Stimulated activated CD8-positive, alpha-beta memory T cell treated with anti-CD3 and anti-CD28 coated beads, Interleukin-15, amount 100 ng/mL, for 24 hours (primary cell): ENCODE data around the gene NUP37.
A peak's percentile ranks its signal among the peaks of the same experiment; 100 is the strongest.
"Not testable (repeated sequence)": the region's sequence is repeated elsewhere in the genome, so short reads cannot be mapped to it uniquely, and the experiment has no call there.

Source experiments
- DNase-seq: peaks from one replicate; pipeline ENCODE4 v3.0.0-alpha.2; 2020; ENCODE audit warnings: low read depth

Gene NUP37

DNA sequence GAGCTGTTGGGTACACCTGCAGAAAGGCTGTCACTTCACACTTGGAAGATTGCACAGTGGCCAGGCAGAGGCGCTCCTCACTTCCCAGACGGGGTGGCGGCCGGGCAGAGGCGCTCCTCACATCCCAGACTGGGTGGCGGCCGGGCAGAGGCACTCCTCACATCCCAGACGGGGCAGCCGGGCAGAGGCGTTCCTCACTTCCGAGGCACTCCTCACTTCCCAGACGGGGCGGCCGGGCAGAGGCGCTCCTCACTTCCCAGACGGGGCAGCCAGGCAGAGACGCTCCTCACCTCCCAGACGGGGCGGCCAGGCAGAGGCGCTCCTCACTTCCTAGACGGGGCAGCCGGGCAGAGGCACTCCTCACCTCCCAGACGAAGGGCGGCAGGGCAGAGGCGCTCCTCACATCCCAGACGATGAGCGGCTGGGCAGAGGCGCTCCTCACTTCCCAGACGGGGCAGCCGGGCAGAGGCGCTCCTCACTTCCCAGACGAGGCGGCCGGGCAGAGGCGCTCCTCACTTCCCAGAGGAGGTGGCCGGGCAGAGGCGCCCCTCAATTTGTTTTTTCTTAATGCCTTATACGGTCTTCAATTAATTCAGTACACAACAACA is 30.6 kb downstream of the NUP37 start:
- not testable (repeated sequence) for DNase-seq

DNA sequence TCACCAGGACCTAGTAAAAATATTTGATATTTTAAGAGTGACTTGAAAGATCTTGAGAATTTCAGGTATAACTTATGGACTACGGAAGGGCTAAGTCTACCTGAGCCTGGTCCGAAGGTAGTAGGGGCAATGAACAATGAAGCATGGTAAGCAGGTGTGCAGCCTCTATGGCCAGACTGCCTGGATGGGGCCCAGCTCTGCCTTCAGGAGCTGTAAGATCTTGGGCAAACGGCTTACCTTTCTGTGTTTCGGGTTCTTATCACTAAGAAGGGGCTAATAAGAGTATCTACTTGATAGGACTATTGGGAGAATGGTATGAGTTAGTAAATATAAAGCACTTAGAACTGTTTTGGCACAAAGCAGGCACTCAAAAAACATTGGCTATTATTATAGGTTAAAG is 39.1 kb downstream of the NUP37 start:
- no peak for DNase-seq

DNA sequence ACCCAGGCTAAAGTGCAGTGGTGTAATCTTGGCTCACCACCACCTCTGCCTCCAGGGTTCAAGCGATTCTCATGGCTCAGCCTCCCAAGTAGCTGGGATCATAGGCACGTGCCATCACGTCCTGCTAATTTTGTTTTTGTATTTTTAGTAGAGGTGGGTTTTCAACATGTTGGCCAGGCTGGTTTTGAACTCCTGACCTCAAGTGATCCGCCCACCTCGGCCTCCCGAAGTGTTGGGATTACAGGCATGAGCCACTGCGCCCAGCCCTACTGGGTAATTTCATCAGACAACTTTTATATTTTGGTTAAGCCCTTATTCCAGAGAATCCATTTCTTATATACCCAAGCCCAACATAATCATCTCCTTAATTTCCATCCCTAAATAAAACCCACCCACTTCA is 47.8 kb downstream of the NUP37 start:
- DNase-seq: not testable (repeated sequence)

DNA sequence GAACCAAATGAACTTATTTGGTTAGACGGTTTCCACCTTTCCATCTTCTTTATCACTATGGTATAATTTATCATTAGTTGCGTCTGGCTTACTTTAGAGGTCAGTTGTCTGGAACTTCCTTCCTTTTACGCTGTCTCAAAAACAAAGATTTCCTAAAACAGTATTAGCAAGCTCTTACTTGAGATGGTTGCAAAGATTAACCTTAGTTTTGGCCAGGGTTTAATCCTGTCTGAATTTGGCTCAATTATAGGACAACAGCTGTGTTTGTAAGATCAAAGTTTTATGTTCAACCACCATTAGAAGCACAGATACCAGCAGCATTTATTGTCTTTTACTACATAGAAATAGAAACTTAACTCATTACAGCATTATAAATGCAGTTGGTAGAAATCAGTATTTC is 50.2 kb downstream of the NUP37 start:
- no peak for DNase-seq

DNA sequence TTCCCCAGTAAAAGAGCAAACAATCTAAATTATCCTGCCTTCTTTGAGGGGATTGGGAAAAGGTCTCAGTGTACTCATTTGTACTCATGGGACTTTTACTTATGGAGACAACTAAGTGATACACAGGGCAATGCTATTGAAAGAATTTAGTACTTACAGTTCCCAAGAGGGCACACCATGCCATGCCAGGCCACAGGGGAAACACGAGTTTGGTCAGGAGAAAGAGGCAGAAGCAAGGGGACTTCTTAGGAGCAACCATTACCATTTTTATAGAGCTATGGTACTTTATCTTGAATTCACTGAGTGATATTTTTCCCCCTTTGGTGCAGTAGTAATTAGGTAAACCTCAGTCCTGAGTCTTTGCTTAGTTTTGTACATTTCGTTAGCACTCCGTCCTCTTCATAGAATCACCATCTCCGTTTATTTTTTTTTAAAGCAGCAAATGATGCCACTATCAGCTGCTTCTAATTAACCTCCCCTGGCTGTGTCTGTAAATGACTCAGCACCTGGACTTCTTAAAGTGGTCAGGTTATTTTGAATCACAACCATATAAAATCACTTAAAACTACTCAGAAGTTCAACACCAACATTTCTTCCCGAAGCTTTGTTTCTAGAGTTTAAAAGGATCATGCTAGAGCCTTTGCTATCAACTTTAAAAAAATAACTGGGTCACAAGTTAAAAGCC is 52.2 kb downstream of the NUP37 start:
- no peak for DNase-seq

DNA sequence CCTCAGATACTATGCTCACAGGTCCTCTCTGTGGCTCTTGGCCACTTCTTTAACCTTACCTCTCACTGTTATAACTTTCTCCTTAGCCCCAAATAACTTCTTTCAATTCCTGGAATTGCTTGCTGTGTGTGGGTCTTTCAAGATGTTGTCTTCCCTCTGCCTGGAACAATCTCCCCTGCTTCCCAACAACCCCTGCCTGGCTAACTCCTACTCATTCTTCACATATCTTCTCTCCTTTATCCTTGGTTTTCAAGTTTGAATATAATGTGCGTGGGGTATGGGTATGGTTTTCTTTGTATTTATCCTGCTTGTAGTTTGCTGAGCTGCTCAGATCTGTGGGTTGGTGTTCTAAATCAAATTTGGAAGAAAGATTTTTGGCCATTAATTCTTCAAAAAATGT is 55.4 kb downstream of the NUP37 start:
- no peak for DNase-seq

DNA sequence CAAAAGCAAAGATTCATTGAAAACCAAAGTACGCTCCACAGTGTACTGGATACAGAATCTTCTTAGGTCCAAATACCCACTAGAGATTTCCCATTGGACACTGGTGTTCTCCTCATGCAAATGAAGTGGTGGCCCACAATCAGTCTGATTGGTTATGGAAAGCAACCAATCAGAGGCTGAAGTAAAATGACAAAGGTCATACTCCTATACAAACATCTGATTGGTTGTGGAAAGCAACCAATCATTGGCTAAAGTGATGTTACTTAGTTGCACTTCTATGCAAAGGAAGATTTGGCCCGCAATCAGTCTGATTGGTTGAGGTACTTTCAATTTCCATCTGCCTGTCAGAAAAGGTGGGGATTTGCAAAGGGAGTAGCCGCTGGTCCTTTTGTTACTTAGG is 56.8 kb downstream of the NUP37 start:
- no peak for DNase-seq

DNA sequence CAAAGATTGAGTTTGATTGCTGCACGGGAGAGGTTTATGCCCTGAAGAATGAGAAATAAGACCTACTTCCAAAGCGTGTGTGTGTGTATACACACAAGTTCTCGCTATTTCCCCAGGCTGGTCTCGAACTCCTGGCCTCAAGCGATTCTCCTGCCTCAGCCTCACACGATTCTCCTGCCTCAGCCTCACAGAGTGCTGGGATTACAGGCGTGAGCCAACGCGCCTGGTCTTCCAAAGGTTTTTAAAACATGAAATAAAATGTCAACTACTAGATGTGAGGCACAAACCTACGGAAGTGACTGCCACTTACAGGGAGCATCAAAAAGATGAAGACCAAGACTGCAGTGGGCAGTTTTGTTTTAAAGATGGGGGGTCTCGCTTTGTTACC is 57.5 kb downstream of the NUP37 start:
- DNase-seq: no peak

DNA sequence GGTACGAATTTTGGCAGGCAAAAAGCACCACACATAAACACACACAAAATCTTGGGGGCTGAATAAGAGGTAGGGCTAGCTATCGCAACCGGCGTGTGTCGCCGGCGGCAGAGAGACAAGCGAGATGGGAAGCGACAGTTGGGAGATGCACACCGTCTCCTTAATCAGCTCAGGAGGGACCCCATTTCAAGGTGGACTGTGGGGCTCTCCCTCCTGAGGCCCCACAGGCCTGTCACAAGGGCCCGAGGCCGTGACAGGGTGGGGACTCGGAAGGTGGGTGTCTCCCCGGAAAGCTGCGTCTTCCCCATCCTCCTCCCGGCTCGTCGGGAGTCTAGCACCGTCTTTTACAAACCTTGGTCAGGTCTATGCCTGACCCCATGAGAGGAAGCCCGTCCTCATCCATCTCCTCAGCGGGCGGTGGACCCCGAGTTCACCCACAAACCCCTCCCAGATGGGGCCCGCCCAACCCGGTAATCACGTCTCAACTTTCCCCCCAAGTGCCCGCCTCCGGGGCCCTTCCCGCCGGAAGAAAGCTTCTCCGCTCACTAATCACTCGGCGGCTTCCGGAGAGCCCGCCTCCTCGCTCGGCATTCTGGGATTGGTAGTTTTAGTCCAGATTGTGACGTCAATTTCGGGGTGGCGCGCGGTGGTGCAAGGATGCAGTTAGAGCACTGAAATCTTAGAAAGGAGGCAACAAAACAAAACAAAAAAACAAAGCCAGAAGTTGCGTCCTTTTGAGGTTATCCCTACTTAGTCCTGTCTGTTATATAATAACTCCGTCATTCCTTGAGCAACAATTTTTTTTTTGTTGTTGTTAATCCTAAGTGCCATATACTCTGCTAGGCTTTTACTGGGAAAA is 58.1 kb downstream of the NUP37 start, which contains the start of gene WASHC3:
Gene WASHC3, minus strand, starts transcription at position 432 of the 859 bp plus-strand sequence. Its CDS starts 29 bp downstream, at position 403.
- DNase-seq: peak; percentile 79

DNA sequence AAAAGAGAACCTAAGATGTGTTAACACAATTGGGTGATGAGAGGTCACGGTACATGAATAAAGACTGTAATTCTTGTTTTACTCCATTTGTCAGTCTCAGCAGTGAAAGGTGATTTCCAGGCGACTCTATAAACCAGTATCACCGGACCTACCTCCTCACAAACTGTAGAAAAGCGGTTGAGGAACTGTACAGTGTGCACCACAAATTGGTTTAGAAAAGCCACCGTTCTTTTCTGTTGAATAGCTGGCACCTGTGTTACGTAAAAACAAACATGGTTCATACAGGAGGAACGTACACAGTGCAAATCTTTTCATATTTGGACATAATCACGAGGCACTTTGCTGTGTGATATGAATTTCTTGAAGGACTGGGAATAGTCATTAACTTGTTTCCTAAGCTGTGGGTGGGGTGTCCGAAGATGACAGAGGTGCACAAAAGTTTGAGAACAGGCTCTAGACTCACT is 58.8 kb downstream of the NUP37 start:
- no peak for DNase-seq

DNA sequence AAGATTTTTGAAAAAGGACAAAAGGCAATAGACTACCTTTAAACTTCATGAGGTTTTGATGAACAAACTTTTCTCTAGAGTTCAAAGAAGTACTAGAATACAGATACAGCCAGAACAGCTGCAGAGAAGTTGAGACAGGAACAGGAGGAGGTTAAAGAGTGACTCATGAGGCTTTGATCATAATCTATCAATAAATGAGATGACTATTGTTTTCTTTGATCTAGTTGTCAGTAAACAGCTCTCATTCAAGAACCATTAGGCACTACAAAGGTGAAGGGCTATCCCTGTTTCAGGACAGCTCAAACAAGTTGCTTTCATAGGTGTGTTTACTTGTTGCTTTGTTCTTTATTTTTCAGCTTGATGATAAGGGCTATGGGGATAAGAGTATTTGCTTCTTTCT is 60.6 kb downstream of the NUP37 start:
- no peak for DNase-seq

DNA sequence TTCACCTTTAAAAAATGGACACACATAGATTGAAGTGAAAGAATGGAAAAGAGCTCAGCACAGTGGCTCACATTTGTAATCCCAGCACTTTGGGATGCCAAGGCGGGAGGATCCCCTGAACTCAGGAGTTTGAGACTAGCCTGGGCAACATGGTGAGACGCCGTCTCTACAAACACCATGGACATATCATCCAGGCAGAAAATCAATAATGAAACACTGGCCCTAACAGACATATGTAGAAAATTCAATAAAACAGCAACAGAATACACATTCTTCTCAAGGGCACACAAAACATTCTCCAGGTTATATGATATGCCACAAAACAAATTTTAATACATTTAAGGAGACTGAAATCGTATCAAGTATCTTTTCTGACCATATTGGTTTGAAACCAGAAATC is 65.6 kb downstream of the NUP37 start:
- DNase-seq: no peak

DNA sequence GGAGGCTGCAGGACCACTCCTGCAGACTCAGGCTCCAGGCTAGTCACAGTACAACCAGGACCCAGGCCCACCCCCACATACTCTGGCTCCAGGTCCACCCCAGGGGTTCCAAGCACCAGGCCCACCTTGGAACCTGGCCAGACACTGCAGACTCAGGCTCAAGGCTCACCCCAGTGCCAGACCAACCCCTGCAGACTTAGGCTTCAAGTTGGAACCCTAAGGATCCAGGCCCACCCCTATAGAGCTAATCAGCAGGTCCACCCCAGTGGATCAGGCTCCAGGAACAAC is 66.9 kb downstream of the NUP37 start:
- DNase-seq: no peak

DNA sequence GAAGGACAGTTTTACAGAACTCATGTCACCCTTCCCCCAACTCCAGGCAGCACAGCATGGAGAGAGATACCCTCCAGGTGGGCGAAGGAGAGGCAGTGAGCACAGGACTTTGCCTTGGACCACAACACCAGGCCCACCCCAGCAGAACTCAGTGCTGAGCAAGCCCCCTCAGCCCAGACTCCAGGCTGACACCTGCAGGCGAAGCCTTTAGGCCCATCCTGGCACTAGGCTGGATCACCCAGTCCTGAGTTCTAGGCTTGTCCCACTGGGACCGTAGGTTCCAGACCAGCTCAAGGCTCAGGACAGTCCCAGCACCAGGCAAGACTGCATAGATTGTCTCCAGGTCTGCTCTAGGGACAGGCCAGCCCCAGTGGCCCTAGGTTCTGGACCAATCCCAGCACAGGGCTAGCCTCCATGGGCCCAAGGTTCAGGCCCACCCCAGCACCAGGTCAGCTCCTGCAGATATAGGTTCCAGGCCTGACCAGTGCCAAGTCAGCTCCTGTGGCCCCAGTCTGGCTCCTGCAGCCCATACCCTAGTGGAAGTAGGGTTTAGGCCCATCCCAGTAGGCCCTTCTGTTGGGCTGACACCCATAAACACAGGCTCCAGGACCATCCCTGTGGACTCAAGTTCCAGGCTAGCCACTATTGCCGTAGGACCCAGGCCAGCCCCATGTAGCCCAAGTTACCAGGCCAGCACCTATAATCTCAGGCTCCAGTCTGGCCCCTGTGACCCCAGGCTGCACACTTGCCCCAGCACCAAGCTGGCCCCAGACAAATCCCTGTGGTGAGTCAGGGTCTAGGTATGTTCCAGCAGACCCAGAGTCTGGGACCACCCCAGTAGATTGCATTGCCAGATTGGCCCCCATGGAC is 67.5 kb downstream of the NUP37 start:
- no peak for DNase-seq

DNA sequence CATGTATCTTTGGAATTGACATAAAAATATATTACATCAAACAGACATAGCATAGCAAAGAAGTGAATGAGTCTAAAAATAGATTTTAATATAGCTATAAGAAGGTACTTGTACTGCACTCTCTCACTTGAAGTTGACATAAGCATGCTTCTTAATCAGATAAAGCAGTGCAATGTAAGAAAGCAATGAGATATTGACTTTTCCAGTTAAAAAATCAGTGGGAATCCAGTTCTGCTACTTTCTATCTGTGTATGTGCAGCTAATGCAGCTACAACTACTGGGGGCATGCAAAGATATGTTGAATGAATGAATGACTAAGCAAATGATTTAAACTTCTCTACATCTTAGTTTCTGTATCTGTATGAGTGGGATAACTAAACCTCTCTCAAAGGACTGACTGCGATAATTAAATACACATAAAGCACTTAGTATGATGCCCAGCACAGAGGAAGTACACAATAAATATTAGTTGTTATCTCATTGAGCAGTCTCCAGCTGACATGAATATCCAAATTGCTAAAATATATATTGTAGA is 68.4 kb downstream of the NUP37 start:
- DNase-seq: no peak

DNA sequence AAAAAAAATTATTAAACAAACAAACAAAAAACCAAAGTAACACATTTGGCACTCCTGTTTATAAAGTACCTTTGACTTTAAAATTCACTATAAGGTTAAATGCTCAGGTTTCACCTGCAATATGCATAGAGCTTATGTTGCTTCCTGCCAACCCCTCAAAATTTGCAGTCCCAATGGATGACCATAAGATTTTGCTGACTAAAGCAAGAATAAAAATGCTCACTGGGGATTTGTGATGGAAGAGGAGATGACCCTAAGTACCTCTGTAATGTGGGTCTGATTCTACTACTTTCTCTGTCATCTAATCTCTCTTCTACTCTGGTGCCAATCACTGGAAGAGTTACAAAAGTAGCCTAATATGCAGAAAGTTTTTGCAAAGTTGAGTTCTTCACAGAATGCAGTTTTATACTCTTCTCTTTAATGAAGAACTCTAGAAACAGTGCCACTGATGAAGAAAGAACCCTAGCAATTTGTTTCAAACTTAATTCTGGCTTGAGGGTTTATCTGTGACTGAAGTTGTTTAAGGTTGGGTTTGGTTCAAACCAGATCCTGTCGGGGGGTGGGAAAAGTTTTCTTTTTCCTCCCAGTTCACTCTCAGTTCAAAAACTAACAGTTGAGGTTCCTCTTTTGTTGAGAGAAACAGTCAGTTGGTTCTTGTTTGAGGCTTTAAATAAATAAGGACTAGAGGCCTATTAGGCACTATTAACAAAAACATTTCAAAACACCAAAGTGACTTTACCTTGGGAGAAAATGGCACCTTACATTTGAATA is 69.1 kb downstream of the NUP37 start:
- no peak for DNase-seq

DNA sequence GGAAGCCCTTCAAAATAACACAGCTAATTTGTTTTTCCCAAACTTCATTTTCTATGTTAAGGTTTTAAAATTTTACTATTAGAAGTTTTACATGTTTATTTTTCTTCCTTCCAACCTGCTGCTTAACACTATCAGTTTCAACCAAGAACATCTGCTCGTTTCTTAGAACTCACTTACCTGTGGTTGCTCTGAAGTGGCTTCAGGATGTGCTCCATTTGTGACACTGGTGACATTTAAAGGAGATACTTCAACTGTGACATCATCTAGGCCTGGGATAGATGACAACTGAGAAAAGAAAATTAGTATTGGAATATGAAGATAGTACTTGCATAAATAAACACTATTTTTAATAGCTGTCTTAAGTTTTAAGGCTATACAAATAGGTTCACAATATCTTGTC is 76.0 kb downstream of the NUP37 start:
- no peak for DNase-seq

DNA sequence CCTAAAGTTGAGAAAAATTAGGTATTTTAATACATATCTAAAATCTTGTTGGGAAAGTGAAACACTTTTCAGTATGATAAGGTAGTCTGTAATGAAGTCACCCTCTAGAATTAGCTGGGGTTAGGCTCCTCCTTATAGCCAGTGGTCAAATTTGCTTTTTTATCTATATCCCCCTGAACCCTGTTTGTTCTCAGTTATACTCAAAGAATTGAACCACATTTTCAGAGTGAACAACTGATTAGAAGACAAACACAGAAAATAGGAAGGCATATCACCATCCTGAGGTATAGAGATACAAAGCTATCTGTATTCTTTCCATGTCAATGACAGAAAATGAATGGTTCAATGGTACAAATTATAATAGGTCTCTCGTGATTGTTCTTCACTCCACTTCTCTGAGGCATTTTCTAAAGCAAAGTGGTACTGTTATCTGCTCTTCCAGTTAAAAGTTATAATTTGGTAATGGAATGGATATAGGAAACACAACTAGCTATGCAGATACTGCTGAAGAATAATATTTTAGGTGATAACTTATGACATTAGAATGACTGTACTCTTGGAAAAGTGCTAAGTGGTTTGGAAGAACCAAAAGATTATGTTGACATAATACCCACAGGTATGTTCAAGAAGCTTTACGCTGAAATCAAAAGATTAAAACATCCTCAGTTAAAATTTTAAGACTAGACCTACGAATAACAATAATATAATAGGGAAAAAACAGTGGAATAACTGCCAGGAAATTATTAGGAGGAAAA is 85.7 kb downstream of the NUP37 start:
- no peak for DNase-seq

DNA sequence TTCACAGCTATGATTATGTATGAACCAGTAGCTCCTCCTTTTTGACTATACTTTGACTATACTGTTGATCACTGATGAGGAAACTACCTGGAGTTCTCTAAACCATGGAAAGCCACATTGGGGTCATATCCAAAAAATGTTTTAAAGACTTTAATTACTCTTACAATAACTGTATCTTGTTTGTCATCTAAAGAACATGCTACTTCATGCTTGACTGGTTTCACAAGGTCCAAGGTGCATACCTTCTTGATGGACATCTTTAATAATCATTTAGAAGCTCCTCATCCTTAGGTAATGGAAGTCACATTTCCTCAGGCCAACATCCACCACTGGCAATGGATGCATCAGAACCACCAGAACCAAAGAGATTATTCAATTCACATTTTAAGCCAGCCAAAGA is 88.1 kb downstream of the NUP37 start:
- no peak for DNase-seq

DNA sequence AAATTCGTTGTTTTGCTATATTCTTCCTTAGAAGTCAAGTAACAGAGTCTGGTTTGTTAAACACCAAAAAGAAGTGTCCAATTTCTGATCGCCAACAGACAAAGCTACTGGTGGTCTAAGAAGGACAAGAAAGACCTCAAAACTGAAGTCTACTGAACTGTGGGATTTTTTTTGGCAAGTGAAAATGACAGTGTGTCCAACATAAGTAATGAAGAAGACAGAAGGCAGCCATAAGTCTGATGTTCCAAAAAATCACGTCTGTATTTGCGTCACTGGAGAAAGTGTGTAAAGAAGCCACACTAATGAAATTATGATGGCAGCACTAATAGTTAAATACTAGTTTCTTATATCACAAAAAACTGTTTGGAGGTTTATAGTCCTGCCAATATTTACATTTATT is 90.8 kb downstream of the NUP37 start:
- DNase-seq: no peak
